Endothelial cell of umbilical vein (primary cell): Measurements from ENCODE around the gene HDHD3.

Source experiments
- MYC ChIP-seq: IDR thresholded peaks from one replicate; pipeline ENCODE4 v1.6.1; 2011; ENCODE audit warnings: mild to moderate bottlenecking, low read depth, low read length
- POLR2A ChIP-seq: IDR thresholded peaks from 2 replicates; pipeline ENCODE4 v1.6.1; 2012; ENCODE audit warnings: low read depth, mild to moderate bottlenecking, control low read depth, low read length

- TF ChIP-seq MYC (no peak), POLR2A (no peak)
Observed at GRCh38 chr9:113416149-113416721, 39.4 kb upstream of the HDHD3 start.
